ENCODE measurements around the gene ZNF532.

ZNF532 gene

GRCh38 chr18:58983260-58984155, 118.8 kb downstream of the ZNF532 start:
- no peak for DNase-seq

- DNase-seq: no peak
These were observed 123.9 kb downstream of the ZNF532 start for GRCh38 chr18:58988600-58988999.

- no peak for DNase-seq
These were observed 124.6 kb downstream of the ZNF532 start for GRCh38 chr18:58989184-58989759.

GRCh38 chr18:58990720-58991119, 126.0 kb downstream of the ZNF532 start:
- DNase-seq: no peak

- DNase-seq: no peak
These were observed 126.6 kb downstream of the ZNF532 start for GRCh38 chr18:58991167-58991798.

- DNase-seq: no peak
These were observed 127.9 kb downstream of the ZNF532 start for GRCh38 chr18:58992301-58993231.

GRCh38 chr18:58993260-58993659, 128.6 kb downstream of the ZNF532 start:
- DNase-seq: no peak

GRCh38 chr18:58995663-58996062, 131.0 kb downstream of the ZNF532 start:
- no peak for DNase-seq

GRCh38 chr18:58996131-58996641, 131.5 kb downstream of the ZNF532 start:
- no peak for DNase-seq

- no peak for DNase-seq
These were observed 132.0 kb downstream of the ZNF532 start for GRCh38 chr18:58996696-58997095.

GRCh38 chr18:58997811-58998337, 133.2 kb downstream of the ZNF532 start:
- no peak for DNase-seq

GRCh38 chr18:58998401-58999203, 133.9 kb downstream of the ZNF532 start:
- no peak for DNase-seq

- no peak for DNase-seq
These were observed 136.5 kb downstream of the ZNF532 start for GRCh38 chr18:59001166-59001565.

- no peak for DNase-seq
These were observed 137.0 kb downstream of the ZNF532 start for GRCh38 chr18:59001721-59002120.

GRCh38 chr18:59002974-59003594, 138.4 kb downstream of the ZNF532 start:
- DNase-seq: no peak

- no peak for DNase-seq
These were observed 140.6 kb downstream of the ZNF532 start for GRCh38 chr18:59005262-59005661.

- no peak for DNase-seq
These were observed 141.9 kb downstream of the ZNF532 start for GRCh38 chr18:59006461-59007067.

- DNase-seq: no peak
These were observed 143.8 kb downstream of the ZNF532 start for GRCh38 chr18:59008302-59008974.

GRCh38 chr18:59009846-59010245, 145.2 kb downstream of the ZNF532 start:
- no peak for DNase-seq

- DNase-seq: no peak
These were observed 146.6 kb downstream of the ZNF532 start for GRCh38 chr18:59011289-59011688.
